ENCODE data around the gene MAD1L1. TPM values are rescaled to one million over a fixed set of nuclear protein-coding genes. Genes with fewer than 3 reads are reported as not detected.
A peak's percentile ranks its signal among the peaks of the same experiment; 100 is the strongest.

Gene MAD1L1
- total RNA-seq, 1 experiment from 2014 or later: 61.5 TPM

- DNase-seq (ENCODE audit: low read depth): no peak
These were observed 114.0 kb downstream of the MAD1L1 start for GRCh38 chr7:2118630-2119190.

DNA sequence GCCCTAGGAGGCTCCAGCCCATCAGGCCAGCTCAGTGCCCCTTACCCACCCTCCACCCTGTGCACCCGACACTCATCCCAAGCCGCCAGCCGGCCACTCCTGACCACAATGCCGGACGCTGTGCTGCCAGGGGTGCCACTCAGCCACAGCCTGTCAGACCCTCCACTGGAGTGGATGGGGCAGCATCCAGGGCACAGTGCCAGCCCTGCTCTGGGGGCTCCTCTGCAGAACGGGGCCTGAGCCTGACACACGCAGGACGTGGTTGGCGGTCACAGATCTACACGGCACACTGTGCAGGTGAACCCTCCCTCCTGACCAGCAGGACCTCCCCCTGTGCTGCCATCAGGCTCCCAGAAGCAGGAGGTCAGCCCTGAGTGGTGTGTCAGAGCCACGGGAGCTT, 114.7 kb downstream of the MAD1L1 start:
- DNase-seq (ENCODE audit: low read depth): no peak

GRCh38 chr7:2117646-2118045, 115.1 kb downstream of the MAD1L1 start:
- DNase-seq (ENCODE audit: low read depth): no peak

- peak; percentile 37 for DNase-seq (ENCODE audit: low read depth)
These were observed 115.7 kb downstream of the MAD1L1 start for GRCh38 chr7:2116989-2117591.

- DNase-seq (ENCODE audit: low read depth): no peak
These were observed 116.3 kb downstream of the MAD1L1 start for GRCh38 chr7:2116448-2116810.

DNA sequence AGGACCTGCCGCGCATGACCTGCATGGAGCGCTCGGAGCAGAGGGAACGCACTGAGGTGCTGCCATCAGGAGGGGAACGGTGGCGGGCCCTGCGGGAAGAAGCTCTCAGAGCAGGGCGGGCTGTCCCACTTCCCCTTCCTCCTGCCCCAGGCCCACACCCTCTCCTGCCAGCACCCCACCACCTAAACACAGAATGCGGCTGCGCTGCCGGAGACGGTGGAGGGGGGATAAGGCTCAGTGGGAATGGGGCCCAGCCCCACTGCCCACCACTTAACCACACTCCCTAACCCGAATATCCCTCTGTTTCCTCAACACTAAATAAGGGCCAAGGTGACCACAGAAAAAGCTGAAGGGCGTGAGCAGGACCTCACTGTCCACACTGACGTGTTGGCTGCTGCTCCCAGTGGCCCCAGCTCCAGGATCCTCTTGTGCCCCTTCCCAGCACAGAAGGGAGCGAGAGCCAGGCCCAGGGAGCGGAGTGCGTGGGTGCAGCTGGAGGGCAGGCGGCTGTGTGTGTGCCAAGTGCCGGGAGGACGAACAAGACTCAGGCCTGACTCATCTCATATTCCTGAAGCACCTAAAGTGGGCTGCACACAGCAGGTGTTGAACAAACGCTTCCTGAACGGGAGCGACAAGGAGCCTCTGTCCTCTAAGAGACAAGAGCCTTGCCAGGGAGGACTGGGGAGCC, 116.8 kb downstream of the MAD1L1 start:
- peak; percentile 75 for DNase-seq (ENCODE audit: low read depth)

DNA sequence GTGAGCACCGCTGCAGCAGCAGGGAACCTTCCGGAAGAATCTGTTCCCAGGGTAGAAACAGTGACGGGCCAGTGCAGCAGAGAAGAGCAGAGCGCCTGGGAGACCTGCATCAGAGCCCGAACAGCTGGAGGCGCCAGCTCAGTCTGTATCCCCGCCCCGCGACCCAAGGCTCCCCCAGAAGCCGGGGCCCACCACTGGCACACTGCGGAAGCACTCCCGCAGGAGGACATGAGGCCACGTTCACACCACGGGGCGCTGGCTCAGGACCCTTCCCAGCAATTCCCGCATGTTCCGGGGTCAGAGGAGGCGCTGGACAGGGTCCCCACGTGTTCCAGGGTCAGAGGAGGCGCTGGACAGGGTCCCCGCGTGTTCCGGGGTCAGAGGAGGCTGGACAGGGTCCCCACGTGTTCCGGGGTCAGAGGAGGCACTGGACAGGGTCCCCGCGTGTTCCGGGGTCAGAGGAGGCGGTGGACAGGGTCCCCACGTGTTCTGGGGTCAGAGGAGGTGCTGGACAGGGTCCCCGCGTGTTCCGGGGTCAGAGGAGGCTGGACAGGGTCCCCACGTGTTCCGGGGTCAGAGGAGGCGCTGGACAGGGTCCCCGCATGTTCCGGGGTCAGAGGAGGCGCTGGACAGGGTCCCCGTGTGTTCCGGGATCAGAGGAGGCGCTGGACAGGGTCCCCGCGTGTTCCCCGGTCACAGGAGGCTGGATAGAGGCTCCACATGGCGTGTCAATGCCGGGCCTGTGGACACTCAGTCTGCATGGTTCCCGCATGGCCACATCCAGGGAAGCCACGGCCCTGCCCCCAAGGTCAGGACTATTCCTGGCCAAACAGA, 117.6 kb downstream of the MAD1L1 start:
- DNase-seq (ENCODE audit: low read depth): no peak

DNA sequence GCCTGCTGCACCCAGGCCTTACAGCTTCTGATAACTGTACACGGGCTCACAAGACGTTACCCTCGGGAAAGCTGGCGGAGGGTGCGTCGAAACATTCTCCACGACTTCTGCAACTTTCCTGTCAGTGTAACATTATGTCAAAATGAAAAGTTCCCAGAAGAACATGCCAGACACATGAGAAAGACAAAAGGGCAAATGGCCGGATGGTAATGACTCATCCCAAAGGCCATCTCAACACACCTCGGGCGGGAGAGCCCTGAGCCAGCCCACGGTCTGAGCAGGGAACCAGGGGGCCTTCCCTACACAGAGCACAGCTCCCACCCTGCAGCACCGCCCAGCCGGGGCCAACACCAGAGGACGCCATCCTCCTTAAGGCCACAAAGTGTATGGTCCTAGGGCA, 118.7 kb downstream of the MAD1L1 start:
- DNase-seq (ENCODE audit: low read depth): peak; percentile 77

- DNase-seq (ENCODE audit: low read depth): no peak
These were observed 120.2 kb downstream of the MAD1L1 start for GRCh38 chr7:2112261-2113198.

GRCh38 chr7:2111568-2111967, 121.2 kb downstream of the MAD1L1 start:
- no peak for DNase-seq (ENCODE audit: low read depth)

DNA sequence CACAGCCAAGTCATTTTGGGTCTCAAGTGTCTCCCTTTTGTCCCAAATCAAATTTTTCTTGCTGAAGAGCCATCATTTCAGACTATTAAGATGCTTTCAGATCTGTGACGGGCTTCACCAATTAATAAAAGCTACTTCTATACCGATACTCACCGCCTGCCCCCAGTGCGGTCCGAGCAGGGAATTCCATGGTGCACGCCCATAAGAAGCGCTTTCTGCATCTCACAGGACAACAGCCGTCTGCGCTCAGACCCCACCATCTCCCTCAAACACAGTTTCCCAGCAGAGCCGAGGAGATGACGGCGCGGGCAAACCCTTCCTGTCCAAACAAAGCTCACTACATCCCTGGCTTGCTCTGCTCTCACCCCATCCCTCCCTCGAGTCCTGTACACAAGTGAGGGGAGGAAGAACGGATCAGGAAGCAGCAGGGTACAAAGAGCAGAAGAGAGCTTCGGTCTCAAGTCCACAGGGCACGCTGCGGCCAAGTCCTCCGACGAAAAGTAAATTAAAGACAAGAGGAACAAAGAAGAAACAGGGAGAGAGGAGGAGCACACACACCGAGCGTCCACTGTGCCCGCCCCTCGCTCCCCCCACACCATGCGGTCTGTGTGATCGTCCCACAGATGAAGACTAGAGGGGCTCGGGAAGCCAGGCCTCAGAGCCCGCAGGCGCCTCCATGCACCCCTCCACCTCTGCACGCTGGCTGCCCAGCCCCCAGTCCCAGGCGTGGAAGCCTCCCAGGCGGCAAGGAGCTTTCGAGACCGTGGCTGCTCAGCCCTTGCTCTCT, 121.9 kb downstream of the MAD1L1 start:
- DNase-seq (ENCODE audit: low read depth): no peak

DNA sequence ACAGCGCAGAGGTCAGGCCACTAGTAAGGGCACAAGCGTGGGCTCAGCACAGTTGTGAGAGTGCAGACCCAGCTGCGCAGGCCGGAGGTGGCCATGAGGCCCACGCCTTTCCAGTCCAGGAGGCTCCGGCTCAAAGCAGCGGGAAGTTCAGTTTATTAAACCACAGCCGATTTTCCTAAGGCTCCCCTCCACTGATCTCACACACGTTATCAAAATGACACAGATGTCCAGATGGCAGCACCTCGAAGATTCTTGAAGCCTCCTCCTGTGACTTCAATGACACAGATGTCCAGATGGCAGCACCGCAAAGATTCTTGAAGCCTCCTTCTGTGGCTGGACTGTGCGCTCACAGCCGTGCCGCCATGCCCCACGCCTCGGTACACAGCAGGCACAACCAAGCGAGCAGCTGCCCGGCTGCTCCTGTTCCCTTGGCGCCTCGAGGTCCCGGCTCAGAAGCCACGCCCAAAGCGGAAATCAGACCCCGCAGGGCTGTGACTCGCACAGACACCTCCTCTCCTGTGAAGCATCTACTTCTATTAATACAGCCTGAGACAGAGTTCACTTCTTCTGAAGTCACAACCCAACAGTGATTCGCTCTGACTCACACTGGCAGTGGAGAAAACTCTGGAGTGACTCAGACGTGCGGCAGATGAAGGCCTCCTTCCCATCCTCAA, 122.7 kb downstream of the MAD1L1 start:
- peak; percentile 94 for DNase-seq (ENCODE audit: low read depth)

DNA sequence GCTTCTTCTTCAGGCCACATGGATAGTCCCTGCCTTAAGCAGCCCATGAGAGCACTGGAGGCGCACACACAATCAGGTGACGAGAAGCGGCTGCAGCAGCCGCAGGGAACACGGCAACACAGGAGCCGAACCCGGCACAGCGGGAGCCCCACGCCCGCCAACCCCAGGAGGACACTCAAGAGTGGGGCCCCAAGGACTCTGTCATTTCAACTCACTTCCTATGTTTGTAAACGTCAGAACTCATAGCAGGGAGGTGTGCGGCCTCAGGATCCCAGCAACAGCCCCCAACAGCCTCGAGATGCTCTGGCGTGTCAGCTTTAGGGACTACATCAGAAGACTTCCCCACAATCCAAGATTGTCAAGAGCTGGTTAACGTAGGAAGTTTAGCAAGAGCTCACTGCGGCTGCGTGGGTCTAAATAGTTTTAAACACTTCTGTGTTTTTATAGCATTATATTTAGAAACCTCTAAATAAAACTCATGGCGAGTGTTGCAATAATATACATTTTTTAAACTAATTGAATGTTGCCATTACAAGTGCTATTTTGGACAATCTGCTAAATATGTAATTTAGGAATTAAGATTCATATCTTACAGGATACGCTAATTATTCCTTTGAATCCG, 123.4 kb downstream of the MAD1L1 start:
- DNase-seq (ENCODE audit: low read depth): no peak

- no peak for DNase-seq (ENCODE audit: low read depth)
These were observed 124.1 kb downstream of the MAD1L1 start for GRCh38 chr7:2108501-2109250.

DNA sequence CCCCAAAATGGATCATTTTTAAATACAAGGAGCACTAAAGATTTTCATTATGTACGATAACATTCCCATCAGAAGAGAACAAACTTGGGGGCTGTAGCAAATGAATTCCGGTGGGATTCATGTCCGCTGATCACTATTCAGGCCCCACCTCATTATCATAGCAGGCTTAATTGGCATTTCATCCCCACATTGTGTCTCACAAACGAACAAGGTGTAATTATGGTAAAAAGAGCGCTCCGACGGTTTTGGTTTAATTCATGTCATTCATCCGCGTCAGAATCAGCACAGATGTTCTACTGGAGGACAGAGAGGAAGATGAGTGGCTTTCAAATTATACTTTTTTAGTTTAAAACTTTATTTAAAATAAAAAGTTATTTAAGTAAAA, 124.7 kb downstream of the MAD1L1 start:
- no peak for DNase-seq (ENCODE audit: low read depth)

DNA sequence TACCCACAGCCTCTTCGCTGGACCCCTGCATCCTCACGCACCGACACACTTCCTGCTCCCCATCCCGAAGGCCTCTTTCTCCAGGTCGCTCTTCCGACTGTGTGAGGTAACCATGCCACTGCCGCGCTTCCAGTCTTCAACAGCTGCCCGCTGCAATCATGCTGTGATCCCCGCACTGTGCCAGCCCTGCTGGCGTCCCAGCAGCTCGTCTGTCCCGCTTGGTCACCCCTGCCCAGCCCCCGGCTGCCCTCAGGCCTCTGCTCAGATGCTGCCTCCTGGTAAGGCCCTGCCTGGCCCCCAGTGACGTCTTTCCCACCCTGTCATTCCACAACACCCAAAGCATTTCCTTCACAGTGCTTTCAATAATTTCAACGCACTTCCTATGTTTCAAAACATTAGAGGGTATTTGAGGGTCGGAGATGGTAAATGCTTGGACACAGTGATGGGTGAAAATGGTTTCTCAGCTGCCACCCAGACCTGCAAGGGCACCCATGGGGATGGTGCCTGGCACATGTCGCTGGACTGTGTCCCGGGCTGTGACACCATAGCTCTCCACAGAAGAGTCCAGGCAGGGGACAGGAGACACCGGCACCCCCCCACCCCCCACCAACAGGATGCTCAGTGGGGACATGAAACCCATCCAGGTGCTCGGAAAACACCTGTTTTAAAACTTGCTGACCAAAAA, 125.2 kb downstream of the MAD1L1 start:
- DNase-seq (ENCODE audit: low read depth): peak; percentile 32

DNA sequence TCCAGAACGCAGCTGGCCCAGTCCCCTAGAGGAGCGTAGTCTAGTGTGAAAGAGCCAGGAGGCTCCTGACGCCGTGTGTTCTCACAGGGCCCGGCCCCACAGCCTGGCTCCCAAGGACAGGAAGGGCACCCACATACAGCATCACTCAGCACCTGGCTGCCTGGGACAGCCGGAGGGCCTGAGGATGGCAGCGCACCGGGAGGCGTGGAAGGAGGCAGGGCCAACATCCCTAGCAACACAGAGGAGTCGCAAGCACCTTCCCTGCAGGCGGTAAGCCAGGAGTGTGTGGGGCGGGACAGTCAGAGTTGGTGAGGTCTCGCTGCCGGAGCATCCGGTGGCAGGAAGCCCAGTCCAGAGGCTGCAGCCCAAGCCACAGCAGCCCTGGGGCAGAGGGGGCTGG, 125.8 kb downstream of the MAD1L1 start:
- DNase-seq (ENCODE audit: low read depth): peak; percentile 87

DNA sequence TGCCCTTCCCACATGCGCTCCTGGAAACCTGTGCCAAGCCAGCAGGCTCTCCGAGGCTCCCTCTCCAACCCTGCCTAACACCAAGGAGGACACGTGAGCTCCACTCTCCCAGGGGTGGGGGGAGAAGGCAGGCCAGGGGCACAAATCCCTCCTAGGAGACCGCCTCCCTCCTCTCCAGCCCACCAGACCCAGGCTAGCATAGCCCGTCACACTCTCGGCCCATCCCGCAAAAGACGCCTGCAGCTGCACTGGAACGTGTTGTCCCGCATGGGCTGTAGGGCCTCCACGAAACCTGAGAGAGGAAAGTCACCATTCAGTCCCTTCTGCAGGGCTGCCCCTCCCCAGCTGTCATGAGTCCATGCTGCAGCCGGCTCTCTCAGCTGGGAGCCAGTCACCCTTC, 126.3 kb downstream of the MAD1L1 start:
- DNase-seq (ENCODE audit: low read depth): no peak
